GM18907 (cell line): ENCODE measurements around the gene PRDM12.

ENCODE experiments used
- ATAC-seq: cut with Tn5 transposase; IDR thresholded peaks from one replicate; pipeline ENCODE4 v1.9.1; 2021; ENCODE audit warnings: mild to moderate bottlenecking, moderate library complexity; ENCODE audit not compliant: unreplicated experiment

The PRDM12 gene

GRCh38 chr9:130687615-130688014, 23.2 kb downstream of the PRDM12 start:
- no peak for ATAC-seq

GRCh38 chr9:130688072-130688471, 23.7 kb downstream of the PRDM12 start:
- ATAC-seq, result no peak

GRCh38 chr9:130689572-130689936, 25.2 kb downstream of the PRDM12 start:
- ATAC-seq, result no peak

GRCh38 chr9:130689937-130690700, 25.7 kb downstream of the PRDM12 start:
- ATAC-seq, result no peak

GRCh38 chr9:130692321-130692720, 27.9 kb downstream of the PRDM12 start:
- no peak for ATAC-seq

GRCh38 chr9:130693101-130693425, 28.7 kb downstream of the PRDM12 start:
- ATAC-seq, result peak; percentile 6

GRCh38 chr9:130693426-130694191, 29.2 kb downstream of the PRDM12 start, which contains the start of gene EXOSC2:
TSS of gene EXOSC2 (plus strand) at chr9:130693780. CDS start at chr9:130693792, 12 bp downstream.
- peak; percentile 89 for ATAC-seq

- ATAC-seq, result no peak
These were observed 29.8 kb downstream of the PRDM12 start for GRCh38 chr9:130694205-130694604.

- ATAC-seq, result no peak
These were observed 31.8 kb downstream of the PRDM12 start for GRCh38 chr9:130696139-130696650.

GRCh38 chr9:130696996-130697395, 32.6 kb downstream of the PRDM12 start:
- ATAC-seq, result no peak

GRCh38 chr9:130698514-130698913, 34.1 kb downstream of the PRDM12 start:
- ATAC-seq, result no peak

GRCh38 chr9:130699047-130699446, 34.7 kb downstream of the PRDM12 start:
- ATAC-seq, result no peak

- ATAC-seq, result peak; percentile 56
These were observed 36.9 kb downstream of the PRDM12 start for GRCh38 chr9:130701059-130702022.

GRCh38 chr9:130703501-130703900, 39.1 kb downstream of the PRDM12 start:
- ATAC-seq, result no peak

- ATAC-seq, result no peak
These were observed 43.0 kb downstream of the PRDM12 start for GRCh38 chr9:130707225-130707976.

- ATAC-seq, result no peak
These were observed 46.5 kb downstream of the PRDM12 start for GRCh38 chr9:130710822-130711352.

GRCh38 chr9:130711469-130711868, 47.1 kb downstream of the PRDM12 start:
- ATAC-seq, result no peak

GRCh38 chr9:130712564-130713285, 48.3 kb downstream of the PRDM12 start:
- ATAC-seq, result peak; percentile 97

- ATAC-seq, result no peak
These were observed 49.0 kb downstream of the PRDM12 start for GRCh38 chr9:130713286-130713960.
